Esophagus muscularis mucosa (tissue), 3 donors: ENCODE data around the gene NDUFV3.

Source experiments
- EP300 ChIP-seq: sonication (generic); formaldehyde crosslinking; IDR thresholded peaks from one replicate; pipeline ENCODE4 v1.6.1; 2017; ENCODE audit warnings: antibody characterized with exemption
- POLR2AphosphoS5 ChIP-seq, 2 donors: sonication (generic); formaldehyde crosslinking; IDR thresholded peaks; one replicate each; pipeline ENCODE4 v1.6.1; 2017; ENCODE audit warnings: antibody characterized with exemption in 2 of 2

- no peak for TF ChIP-seq EP300
- no peak for TF ChIP-seq POLR2AphosphoS5 (IDR thresholded peaks at IDR 0.05)
Measured at GRCh38 chr21:42868196-42868595, 24.9 kb upstream of the NDUFV3 start.
